DND-41 (cell line): Measurements from ENCODE around the gene CYP27A1.

ENCODE experiments used
- ATAC-seq: fragments of 200-7000 bp; cut with Tn5 transposase; 3 replicates; pipeline ENCODE4 v1.9.1; 2021; ENCODE audit warnings: low read depth; ENCODE audit not compliant: insufficient read depth
- DNase-seq: peaks from one replicate; pipeline ENCODE4 v3.0.0-alpha.2; 2020
- H2AFZ ChIP-seq: 2 replicates; pipeline ENCODE4 v1.6.0; 2012; ENCODE audit warnings: low read depth, low read length
- H3K27ac ChIP-seq: 2 replicates; pipeline ENCODE4 v1.5.1; 2012; ENCODE audit warnings: low read length, inconsistent platforms
- H3K27me3 ChIP-seq: fragments of 200-600 bp; sonication (generic); 2 replicates; pipeline ENCODE4 v1.6.0; 2012; ENCODE audit warnings: low read length, mild to moderate bottlenecking, inconsistent platforms; ENCODE audit not compliant: insufficient read depth, poor library complexity
- H3K36me3 ChIP-seq: 2 replicates; pipeline ENCODE4 v1.5.1; 2012; ENCODE audit warnings: low read length, inconsistent platforms; ENCODE audit not compliant: insufficient read depth
- H3K4me1 ChIP-seq: 2 replicates; pipeline ENCODE4 v1.5.1; 2012; ENCODE audit warnings: mild to moderate bottlenecking, low read length; ENCODE audit not compliant: insufficient read depth
- H3K4me2 ChIP-seq: 2 replicates; pipeline ENCODE4 v1.6.0; 2012; ENCODE audit warnings: mild to moderate bottlenecking, moderate library complexity, low read length, inconsistent platforms; ENCODE audit not compliant: insufficient read depth
- H3K4me3 ChIP-seq, 2 experiments: fragments of 200-600 bp in 1 of 2; shearing (Covaris generic) in 1 of 2; 2 replicates each; pipeline ENCODE4 v1.5.1; 2012 to 2016; ENCODE audit warnings: inconsistent platforms in 2 of 2, low read length in 2 of 2, mild to moderate bottlenecking in 2 of 2, low read depth in 1 of 2, moderate library complexity in 1 of 2
- H3K79me2 ChIP-seq: 2 replicates; pipeline ENCODE4 v1.6.0; 2012; ENCODE audit warnings: low read length, inconsistent platforms; ENCODE audit not compliant: insufficient read depth
- H3K9ac ChIP-seq: 2 replicates; pipeline ENCODE4 v1.6.0; 2012; ENCODE audit warnings: low read depth, mild to moderate bottlenecking, inconsistent platforms, low read length, moderate library complexity
- H3K9me3 ChIP-seq: 2 replicates; pipeline ENCODE4 v1.5.1; 2012; ENCODE audit warnings: low read length, moderate library complexity, mild to moderate bottlenecking, inconsistent platforms; ENCODE audit not compliant: insufficient read depth, severe bottlenecking
- H4K20me1 ChIP-seq: 2 replicates; pipeline ENCODE4 v1.6.0; 2012; ENCODE audit warnings: low read length; ENCODE audit not compliant: insufficient read depth
- CTCF ChIP-seq: IDR thresholded peaks from 2 replicates; pipeline ENCODE4 v1.5.1; 2012; ENCODE audit warnings: borderline replicate concordance, low read length, moderate library complexity, mild to moderate bottlenecking; ENCODE audit not compliant: poor library complexity, severe bottlenecking; ENCODE audit errors: extremely low read depth
- EZH2 ChIP-seq: IDR thresholded peaks from 3 replicates; pipeline ENCODE4 v1.6.1; 2012; ENCODE audit warnings: borderline replicate concordance, low read depth, mild to moderate bottlenecking, moderate library complexity, low read length, inconsistent platforms; ENCODE audit not compliant: severe bottlenecking

The CYP27A1 gene

GRCh38 chr2:218746470-218746795, 35.5 kb upstream of the CYP27A1 start:
- DNase-seq (no peak), ATAC-seq (no peak)
- no peak overlapping the region for H3K27ac ChIP-seq
- no peak overlapping the region for H3K4me3 ChIP-seq
- no peak overlapping the region for H3K9ac ChIP-seq
- H2AFZ ChIP-seq = no peak overlapping the region
- no peaks in the 10 kb centered on the region for H3K79me2 ChIP-seq
- H4K20me1 ChIP-seq = peaks cover 8% of the 10 kb centered on the region; the same call in 1 of the 2 replicates
- TF ChIP-seq CTCF (no peak), EZH2 (no peak)
- no peaks in the 10 kb centered on the region for H3K9me3 ChIP-seq
- no peak overlapping the region for H3K4me2 ChIP-seq
- H3K4me1 ChIP-seq = no peaks in the 10 kb centered on the region
- no peaks in the 10 kb centered on the region for H3K27me3 ChIP-seq
- peaks cover 92% of the 10 kb centered on the region for H3K36me3 ChIP-seq

GRCh38 chr2:218746960-218747359, 35.0 kb upstream of the CYP27A1 start:
- Histone ChIP-seq H3K4me1 (no peaks in the 10 kb centered on the region), H3K27me3 (no peaks in the 10 kb centered on the region), H3K79me2 (no peaks in the 10 kb centered on the region), H3K27ac (no peak overlapping the region), H2AFZ (no peak overlapping the region), H3K9me3 (no peaks in the 10 kb centered on the region), H3K4me2 (no peak overlapping the region), H3K4me3 (no peak overlapping the region), H4K20me1 (peaks cover 8% of the 10 kb centered on the region; the same call in 1 of the 2 replicates), H3K36me3 (peaks cover 90% of the 10 kb centered on the region), H3K9ac (no peak overlapping the region)
- DNase-seq (no peak), ATAC-seq (no peak)
- no peak for TF ChIP-seq EZH2

- no peak overlapping the region for H2AFZ ChIP-seq
- H3K4me3 ChIP-seq = no peak overlapping the region
- H3K9me3 ChIP-seq = no peaks in the 10 kb centered on the region
- no peak for ATAC-seq
- H3K79me2 ChIP-seq = no peaks in the 10 kb centered on the region
- H3K36me3 ChIP-seq = peaks cover 95% of the 10 kb centered on the region
- H3K4me2 ChIP-seq = no peak overlapping the region
- TF ChIP-seq EZH2 = no peak
- TF ChIP-seq CTCF = no peak
- H3K9ac ChIP-seq = no peak overlapping the region
- peaks cover 8% of the 10 kb centered on the region; the same call in 1 of the 2 replicates for H4K20me1 ChIP-seq
- no peak for DNase-seq
- H3K4me1 ChIP-seq = no peaks in the 10 kb centered on the region
- no peaks in the 10 kb centered on the region for H3K27me3 ChIP-seq
- H3K27ac ChIP-seq = no peak overlapping the region
Measured at GRCh38 chr2:218748741-218749441, 33.1 kb upstream of the CYP27A1 start.

- ATAC-seq = no peak
- H3K9ac ChIP-seq = no peak overlapping the region
- no peaks in the 10 kb centered on the region for H3K9me3 ChIP-seq
- H4K20me1 ChIP-seq = no peaks in the 10 kb centered on the region
- DNase-seq = no peak
- H3K4me1 ChIP-seq = no peaks in the 10 kb centered on the region
- no peaks in the 10 kb centered on the region for H3K79me2 ChIP-seq
- no peaks in the 10 kb centered on the region for H3K27me3 ChIP-seq
- H3K4me3 ChIP-seq = no peak overlapping the region
- TF ChIP-seq CTCF = no peak
- no peak overlapping the region for H3K27ac ChIP-seq
- H3K4me2 ChIP-seq = no peak overlapping the region
- peaks cover 85% of the 10 kb centered on the region for H3K36me3 ChIP-seq
- no peak overlapping the region for H2AFZ ChIP-seq
Measured at GRCh38 chr2:218754201-218754600, 27.7 kb upstream of the CYP27A1 start.
